Ovary (tissue), 3 donors: ENCODE results near the gene TTC28.

Source experiments
- CTCF ChIP-seq, 3 donors: fragments of 450-650 bp in 2 of 3; fragments of 200-600 bp in 1 of 3; IDR thresholded peaks; one replicate each; pipeline versions ENCODE4 v1.5.1 to v1.8.0; 2016 to 2022; ENCODE audit warnings: antibody characterized with exemption in 3 of 3, mild to moderate bottlenecking in 1 of 3
- POLR2A ChIP-seq: fragments of 450-650 bp; IDR thresholded peaks from one replicate; pipeline ENCODE4 v1.6.1; 2017; ENCODE audit warnings: antibody characterized with exemption, mild to moderate bottlenecking, moderate library complexity
- donor health status: DM: no; HTN: no; CAD: no.

GRCh38 chr22:28052825-28053269, 626.8 kb downstream of the TTC28 start:
- no peak for TF ChIP-seq CTCF (IDR thresholded peaks at IDR 0.05)
- TF ChIP-seq POLR2A, result no peak
